Activated CD4-positive, alpha-beta T cell treated with anti-CD3 and anti-CD28 coated beads for 48 hours (primary cell): ENCODE data around the gene TOP2B.

Source experiments
- DNase-seq: peaks from one replicate; pipeline ENCODE4 v3.0.0-alpha.2; 2020

TOP2B gene

DNA sequence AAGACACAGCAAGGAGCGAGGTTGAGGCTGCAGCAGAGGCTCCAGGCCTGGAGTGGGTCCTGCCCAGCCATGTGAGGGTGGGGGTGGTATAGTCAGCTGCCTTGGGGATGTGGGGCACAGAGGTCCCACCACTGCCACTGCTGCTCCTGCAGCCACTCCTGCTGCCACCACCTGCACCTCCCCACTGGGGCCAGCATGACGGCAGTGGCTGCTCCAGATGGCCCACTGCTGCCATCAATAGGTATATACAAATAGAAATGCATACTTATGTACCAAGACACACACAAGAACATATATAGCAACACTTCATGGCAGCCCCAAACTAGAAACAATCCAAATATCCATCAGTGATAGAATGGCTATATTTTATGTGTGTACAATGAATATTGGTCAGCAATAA lies 10.0 kb upstream of the TOP2B start:
- no peak for DNase-seq

DNA sequence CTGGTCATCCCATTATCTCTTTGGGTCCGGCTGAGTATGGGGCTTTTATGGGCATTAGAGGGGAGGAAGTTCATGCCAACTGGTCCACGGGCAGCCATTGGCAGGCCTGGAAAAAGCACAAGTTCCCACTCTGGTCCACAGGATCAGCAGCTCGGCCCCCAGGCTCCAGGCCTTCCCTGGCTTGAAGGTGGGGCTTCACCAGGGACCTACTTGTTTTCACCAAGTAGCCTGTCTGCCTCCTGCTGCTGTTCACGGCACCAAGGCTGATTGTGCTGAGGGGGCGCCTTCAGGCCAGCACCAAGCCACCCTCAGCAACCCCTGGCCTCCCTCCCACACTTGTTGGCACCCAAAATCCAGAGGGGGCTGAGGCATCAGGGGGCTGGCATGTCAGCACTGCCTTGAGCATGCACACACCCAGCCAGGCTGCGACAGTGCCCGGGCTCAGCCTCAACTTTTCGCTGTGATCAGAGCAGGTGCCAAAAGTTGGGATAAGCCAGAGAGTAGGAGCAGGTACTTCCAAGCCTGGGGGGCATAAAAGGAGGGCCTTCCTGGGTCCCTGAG lies 9.1 kb upstream of the TOP2B start:
- DNase-seq: no peak

DNA sequence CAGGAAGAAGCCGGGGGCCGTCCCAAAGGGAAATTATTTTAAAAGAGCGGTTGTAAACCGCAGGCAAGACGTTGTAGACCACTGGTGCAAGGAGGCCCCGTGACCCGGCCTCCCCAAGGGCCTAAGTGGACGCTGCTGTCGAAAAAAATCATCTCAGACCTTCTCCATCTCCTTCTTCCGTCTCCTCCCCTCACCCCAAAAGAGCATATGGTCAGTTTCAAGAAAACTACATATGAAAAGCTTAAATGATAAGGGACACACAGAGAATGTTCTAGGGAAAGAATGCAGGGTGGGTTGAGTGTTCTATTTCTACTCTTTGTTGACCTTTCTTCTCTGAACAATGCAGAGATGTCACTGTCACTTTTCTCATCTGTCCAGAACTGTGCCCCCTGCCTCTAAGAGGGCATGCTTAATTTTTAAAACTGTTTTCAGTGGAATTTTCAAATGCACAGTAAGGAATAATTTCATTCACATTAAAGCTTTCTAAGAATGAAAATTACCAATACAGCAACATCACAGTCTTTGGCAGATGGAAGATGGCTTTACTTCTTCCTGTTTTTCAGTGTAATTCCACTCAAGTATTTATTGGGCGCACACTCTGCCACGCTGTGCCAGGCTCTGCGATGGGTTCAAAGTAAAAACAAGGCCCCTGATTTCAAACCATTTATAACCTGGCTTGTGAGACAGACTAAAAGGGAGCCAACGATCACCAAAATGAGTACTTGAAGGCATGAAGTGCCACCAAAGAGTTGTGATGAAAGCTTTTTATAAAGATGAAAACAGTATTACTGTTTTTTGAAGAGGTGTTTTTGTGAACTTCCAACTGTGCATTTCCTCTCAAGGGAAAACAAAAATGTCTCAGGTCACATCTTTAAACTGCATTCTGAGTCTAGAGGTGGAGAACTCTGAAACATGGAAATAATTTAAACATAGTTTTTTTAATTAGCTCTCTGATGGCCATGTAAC lies 891 bp upstream of the TOP2B start:
- no peak for DNase-seq

DNA sequence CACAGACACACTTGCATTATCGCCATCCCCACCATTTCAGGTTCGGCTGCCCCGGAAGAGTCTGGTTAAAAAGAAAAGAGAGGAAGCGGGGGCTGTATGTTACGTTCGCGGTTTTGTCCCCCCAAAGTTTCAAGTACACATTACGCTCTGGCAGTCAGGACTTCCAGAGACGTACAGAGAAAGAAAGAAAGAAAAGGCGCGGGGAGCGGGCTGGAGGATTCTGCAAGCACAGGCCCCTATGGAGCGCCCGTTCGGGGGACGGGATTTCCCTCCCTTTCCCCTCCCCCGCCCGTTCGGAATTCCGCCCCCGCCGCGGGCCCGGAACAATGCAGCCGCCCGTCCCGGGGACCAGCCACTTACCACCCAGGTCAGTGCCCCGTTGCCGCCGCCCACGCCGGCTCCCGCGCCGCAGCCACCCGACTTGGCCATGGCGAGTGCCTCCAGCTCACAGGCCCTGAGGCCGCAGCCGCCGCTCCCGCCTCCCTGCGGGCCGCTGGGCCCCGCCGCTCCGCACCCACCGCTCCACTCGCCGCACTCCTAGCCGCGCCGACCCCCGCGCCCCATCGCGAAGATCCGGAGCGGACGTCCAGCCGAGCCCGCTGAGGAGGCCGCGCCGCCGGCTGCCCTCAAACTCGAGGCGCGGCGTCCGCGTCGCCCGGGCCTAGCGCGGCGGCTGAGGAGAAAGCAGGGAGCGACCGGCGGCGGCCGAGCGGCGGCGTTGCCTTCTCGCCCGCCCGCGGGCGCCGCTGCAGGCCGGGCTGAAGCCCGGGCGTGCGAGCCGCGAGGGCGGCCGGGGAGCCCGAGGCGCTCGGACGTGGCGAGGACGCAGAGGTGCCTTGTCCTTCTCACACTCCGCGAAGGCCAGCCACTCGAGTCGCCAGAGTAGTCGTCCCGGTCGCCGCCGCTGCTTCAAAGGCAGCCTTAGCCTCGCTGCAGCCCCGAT lies 567 bp downstream of the TOP2B start:
- peak; percentile 76 for DNase-seq

DNA sequence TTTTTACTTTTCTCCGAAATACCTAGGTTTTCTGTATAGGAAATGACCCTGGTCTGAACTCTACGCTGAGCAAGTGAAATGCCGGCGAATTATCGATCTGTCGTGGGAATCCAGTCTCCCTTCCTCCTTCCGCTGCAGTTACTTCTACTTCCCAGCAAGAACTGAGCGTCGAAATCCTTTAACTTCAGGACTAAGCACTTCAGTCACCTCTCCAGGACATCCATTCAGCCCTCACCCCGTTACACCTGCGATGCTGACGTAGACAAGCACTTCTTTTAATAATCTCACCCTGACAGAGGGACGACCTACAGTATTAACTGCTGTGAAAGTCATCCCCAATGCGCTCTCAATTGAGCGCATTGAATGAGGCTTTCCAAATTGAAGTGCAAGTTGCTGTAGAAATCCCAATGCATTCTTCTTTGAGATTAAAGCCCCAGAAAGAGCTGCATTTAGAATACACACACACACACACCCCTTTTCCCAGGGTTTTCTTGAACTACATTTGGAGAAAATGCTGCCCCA lies 1.3 kb downstream of the TOP2B start:
- peak; percentile 21 for DNase-seq

DNA sequence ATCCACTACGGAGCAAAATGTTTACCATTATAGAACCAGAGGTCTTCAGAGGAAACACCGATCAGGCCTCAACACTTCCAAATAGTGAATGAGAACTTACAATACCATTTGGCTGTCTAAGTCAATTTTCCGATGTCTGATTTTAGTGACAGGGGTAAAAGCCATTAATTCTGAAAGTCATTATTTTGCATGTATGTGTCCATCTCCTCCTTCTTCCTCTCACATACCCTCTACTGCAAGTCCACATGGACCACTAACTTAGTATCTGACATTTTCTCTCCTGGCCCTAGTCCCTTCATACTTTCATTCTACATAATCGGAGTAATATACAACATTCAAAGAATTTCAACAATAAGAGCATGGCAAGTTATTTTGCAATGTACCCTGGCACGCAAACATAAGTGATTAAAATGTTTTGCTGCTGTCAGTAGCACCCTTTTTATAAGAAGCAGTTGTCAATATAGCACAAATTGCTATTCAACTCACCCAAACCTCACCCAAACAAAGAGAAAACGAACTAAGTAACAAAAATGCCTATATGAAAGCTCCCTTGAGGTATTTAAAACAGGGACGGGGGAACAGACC lies 1.9 kb downstream of the TOP2B start:
- no peak for DNase-seq

DNA sequence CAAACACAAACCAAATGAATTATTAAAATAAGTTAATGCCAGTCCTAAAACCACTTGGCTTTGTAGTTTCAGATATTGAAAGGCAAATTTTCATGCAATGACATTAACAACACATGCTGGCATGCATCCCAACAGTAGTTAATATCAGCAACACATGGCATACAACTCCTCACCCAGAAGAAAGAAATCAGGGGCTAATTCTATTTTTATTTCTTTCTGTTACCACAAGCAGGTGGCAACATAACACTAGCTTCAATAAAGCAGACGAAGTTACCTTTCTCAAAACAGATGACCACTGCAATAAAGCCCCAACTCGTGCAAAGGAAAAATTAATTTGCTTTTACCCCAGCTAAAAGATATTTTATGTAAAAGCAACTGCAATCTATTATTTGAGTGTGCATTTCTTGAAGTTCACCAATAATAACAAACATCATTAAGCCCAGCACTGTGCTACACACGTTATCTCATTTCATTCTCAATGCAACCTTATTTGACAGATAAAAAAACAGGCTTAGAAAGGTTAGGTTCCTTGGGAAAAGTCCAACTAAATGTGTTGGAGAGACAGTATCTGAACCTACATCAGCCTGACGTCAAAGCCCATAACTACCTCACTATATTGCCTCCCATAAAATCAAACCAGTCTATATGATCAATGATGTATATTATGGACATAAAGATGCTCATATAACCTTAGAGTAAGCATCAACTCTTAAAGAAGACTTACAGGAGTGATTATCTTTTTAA lies 2.8 kb downstream of the TOP2B start:
- DNase-seq: no peak

DNA sequence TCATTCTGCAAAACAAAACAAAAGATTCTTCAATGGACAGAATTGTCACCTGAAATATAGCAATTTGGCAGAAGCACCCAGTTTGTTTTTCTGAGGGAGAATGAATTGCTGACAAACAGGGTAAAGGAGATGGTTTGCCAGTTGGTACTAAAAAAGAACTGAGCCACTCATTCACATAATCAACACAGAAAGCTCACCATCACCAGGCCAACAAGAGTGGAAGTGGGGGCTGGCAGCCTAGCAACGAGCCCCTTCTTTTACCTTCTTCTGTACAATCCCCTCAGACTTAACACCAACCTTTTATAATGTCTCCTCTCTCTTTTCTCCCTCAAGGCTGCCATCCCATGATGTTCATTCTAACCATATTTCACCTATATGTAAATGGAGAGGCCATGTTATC lies 5.9 kb downstream of the TOP2B start:
- no peak for DNase-seq

DNA sequence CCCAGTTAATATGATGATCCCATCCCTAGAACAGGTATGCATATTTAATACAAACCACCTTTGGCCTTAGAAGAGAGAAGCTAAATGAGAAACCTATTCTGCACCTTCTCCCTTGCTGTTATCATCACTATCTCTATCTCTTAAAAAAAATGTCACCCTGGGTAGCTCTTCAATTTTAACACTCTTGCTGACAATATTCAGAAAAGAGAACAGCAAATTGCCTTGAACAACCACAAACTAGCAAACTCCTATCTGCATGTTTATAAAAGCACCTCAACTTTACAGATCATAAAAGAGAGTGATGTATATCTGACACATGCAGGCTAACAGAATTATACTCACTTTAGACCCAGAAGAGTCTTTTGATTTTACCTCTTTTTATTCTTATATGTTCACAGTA lies 7.4 kb downstream of the TOP2B start:
- no peak for DNase-seq

DNA sequence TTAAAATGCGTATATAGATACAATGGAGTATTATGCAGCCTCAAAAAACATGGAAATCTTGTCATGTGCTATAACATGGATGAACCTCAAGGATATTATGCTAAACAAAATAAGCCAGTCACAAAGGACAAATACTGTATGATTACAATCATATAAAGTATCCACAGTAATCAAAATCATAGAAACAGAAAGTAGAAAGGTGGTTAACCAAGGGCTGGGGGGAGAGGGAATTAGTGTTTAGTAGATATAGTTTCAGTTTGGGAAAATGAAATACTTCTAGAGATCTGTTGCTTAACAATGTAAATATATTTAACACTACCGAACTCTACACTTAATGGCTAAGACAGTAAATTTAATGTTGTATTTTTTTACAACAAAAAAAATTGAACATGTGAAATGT lies 9.0 kb downstream of the TOP2B start:
- no peak for DNase-seq

DNA sequence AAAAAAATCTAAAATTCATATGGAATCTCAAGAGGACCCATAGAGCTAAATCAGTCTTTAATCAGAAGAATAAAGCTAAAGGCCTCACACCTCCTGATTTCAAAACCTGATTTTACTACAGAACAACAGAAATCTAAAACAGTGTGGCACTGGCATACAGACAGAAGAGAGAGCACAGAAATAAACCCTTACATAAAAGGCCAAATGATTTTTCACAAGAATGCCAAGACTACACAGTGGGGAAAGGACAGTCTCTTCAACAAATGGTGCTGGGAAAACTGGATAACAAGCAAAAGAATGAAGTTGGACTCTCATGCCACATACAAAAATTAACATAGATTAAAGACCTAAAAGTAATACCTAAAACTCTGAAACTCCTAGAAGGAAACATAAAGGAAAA lies 10.1 kb downstream of the TOP2B start:
- no peak for DNase-seq

DNA sequence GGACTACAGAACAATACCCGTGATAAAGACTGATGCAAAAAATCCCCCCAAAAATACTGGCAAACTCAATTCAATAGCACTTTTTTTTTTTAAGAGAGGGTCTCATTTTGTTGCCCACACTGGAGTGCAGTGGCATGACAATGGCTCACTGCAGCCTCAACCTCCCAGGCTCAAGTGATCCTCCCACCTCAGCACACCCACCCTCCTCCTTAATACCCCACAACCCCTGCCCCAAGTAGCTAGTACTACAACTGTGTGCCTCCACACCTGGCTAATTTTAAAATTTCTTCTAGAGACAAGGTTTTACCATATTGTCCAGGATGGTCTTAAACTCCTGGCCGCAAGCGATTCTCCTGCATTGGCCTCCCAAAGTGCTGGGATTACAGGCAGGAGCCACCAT lies 11.4 kb downstream of the TOP2B start:
- DNase-seq: no peak

DNA sequence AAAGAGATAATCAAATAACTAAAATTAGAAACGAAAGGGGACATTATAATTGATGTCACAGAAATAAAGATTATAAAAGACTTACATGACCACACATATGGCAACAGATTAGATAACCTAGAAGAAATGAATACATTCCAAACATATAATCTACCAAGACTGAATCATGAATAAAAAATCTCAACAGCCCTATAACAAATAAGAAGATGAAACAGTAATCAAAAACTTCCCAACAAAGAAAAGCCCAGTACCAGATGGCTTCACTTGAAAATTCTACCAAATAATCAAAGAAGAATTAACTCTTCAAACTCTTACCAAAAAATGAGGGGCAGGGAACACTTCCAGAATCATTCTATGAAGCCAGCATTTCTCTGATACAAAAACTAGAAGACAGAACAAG lies 11.8 kb downstream of the TOP2B start:
- no peak for DNase-seq

DNA sequence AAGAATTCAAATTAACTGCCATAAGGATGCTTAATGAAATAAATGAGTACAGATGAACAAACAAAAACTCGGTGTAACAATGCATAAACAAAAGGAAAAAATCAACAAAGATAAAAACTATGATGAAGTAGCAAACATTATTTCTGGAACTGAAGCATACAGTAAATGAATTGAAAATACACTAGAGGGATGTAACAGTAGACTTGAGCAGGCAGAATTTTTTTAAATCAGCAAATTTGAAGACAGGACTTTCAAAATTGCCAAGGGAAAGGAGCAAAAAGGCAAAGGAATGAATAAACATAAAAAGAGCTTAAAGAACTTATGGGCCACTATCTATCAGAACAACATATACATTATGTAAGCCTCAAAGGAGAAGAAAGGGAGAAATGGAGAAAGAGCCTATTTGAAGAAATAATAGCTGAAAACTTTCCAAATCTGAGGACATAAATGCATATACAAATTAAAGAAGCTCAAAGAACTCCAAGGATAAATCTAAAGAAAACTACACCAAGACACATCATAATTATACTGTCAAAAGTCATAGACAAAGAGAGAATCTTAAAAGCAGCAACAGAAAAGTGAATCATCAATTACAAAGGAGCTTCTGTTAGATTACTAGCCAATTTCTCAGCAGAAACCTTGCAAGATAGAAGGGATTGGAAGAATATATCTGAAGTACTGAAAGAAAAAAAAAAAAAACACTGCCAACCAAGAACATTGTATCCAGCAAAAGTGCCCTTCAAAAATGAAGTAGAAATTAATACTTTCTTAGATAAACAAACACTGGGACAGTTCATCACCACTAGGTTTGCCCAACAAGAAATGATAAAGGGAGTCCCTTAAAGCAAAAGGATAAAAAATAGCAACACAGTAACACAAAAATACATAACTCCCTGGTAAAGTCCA lies 15.5 kb downstream of the TOP2B start:
- DNase-seq: no peak

DNA sequence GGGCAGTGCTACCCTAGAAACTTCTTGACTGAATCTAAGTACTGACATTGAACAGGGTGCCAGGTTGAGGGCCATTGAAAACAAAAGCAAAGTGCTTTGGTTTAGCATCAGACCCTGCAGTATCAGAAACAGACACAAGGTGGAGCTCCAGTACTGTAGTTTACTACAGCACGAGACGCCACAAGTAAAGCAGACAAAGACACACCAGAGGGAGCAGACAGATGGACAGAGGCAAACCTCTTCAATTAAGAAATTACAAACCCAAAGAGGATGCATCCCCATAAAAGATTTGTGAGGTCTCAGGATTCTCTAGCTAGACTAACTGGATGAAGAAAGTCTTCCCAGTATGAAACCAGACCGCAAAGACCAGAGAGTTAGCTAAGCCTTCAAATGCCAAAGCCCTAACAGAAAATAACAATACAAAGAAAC lies 16.6 kb downstream of the TOP2B start:
- DNase-seq: peak; percentile 89

DNA sequence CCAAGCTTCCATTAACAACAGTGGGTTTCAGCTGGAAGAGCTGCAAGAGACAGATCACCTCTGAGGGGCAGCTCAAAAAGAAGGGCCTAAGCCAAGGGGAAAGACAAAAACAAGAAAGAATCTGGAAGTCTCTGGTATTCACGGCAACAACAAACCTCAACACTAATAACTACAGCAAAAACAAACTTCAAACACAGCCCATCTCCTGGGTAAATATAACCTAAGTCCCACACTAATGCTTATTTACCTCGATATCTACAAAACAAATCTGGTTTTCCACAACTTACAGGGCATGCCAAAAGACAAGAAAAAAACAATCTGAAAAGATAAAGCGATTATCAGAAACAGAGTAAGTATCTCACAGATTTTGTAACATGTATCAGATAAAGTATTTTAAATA lies 29.7 kb downstream of the TOP2B start:
- DNase-seq: no peak

DNA sequence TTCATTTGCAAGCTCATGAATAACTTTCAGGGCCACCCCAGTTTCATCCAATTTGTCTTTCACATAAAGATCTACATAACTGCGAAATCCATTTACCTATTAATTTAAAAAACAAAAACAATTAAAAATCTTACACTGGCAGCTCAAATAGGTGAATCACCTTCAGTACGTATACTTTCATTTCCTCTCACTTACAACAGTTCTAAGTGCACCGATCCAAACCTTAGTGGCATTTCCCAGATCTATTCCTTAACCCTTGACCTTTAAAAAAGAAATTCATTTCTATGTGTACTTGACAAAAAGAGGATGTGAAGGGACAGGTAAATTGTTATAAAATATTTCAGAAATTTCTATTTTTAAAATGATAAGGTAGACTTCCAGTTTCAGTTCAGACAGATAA lies 30.8 kb downstream of the TOP2B start:
- no peak for DNase-seq

DNA sequence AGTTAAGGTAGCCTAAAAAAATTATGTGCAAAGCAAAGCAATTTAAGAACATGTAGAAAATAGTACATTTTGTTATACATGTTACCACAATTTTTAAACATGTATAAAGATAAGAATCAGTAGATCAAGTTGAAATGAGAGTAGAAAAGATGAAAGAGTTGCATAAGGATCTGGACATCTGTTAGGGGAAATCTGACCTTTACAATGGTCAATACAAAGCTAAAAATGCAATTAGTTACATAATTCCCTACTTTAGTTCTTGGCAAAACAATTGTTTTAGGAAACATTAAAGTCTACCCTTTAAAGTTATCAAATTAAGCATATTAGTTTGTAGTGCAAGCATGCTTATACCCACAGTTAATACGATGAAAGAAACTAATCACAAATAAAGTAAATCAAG lies 32.7 kb downstream of the TOP2B start:
- no peak for DNase-seq

DNA sequence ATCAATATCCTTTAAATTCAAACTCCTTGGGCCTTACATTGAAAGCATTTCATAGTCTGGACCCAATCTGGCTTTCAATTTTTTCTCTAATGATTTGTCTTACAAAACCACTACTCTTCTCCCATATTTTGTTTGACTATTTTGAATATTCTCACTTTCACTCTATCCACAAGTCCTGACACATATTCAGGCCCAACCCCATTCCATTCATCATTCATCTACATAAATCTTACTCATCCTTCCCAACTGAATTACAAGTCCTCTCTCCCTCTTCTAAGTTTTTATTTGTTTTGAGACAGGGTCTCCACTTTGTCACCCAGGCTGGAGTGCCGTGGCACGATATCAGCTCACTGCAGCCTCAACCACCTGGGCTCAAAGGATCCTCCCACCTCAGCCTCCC lies 43.6 kb downstream of the TOP2B start:
- DNase-seq: no peak

DNA sequence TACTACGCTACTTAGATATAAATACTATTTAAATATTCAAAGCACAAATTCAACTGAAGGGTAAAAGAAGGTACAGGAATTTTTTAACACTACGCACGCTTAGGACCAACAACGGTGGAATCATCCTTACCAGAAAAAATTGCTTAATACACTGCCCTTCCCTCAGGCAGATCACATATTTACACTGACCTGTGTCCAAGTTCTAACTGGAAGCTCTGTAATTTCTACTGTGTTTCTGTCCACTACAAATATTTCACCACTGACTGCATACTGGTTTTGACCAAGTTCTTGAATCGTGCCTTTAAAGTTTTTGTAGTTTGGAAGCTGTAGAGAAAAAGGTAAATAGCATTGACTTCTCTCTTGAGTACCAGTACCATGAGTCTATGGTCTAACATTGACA lies 44.2 kb downstream of the TOP2B start:
- DNase-seq: no peak

DNA sequence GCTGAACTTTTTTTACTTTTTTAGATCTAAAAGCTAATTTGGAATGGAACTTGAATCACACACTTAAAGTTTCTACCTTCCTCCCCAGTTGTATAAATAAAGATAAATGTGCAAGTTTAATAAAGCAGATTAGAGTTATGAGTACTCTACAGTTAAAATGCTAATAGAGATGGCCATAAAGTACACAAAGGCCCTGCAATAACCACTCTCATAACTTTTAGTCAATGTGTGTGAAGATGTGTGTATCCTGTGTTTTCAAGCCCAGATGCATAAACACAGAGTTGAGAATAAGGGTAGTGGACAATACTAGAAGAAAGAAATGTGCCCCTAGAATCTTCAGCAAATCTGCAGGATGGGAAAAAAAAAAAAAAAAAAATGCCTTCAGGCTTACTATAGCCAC lies 45.3 kb downstream of the TOP2B start:
- DNase-seq: no peak
